Uterus (tissue), 2 donors: ENCODE results near the gene PHF2.

Source experiments
- POLR2A ChIP-seq, 2 donors: fragments of 450-650 bp; IDR thresholded peaks; one replicate each; pipeline ENCODE4 v1.6.1; 2016; ENCODE audit warnings: antibody characterized with exemption in 2 of 2, mild to moderate bottlenecking in 1 of 2, moderate library complexity in 1 of 2
- TF ChIP-seq, protein P1 (sequence below), 4 experiments: fragments of 200-600 bp in 2 of 4; fragments of 450-650 bp in 2 of 4; sonication (generic) in 2 of 4; IDR thresholded peaks; one replicate each; pipeline ENCODE4 v1.5.1; 2016 to 2019; ENCODE audit warnings: antibody characterized with exemption in 4 of 4, mild to moderate bottlenecking in 2 of 4, moderate library complexity in 1 of 4

DNA sequence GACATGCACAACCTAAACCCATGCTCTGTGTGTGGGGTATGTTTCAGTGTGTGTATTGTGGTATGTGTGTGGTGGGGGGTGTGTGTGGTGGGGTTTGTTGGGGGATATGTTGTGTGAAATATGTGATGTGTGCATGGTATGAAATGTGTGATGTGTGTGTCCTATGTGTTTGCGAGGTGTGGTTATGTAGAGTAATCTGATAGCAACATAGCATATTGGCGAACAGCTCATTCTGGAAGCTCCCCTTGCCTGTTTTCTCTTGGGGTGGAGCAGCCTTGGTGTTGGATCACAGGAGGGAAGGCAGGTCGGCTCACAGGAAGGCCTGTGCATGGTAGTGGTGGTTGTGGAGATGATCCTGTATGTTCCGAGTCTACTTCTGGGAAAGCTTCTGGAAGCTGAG, 35.4 kb upstream of the PHF2 start:
- TF ChIP-seq, protein P1, sequence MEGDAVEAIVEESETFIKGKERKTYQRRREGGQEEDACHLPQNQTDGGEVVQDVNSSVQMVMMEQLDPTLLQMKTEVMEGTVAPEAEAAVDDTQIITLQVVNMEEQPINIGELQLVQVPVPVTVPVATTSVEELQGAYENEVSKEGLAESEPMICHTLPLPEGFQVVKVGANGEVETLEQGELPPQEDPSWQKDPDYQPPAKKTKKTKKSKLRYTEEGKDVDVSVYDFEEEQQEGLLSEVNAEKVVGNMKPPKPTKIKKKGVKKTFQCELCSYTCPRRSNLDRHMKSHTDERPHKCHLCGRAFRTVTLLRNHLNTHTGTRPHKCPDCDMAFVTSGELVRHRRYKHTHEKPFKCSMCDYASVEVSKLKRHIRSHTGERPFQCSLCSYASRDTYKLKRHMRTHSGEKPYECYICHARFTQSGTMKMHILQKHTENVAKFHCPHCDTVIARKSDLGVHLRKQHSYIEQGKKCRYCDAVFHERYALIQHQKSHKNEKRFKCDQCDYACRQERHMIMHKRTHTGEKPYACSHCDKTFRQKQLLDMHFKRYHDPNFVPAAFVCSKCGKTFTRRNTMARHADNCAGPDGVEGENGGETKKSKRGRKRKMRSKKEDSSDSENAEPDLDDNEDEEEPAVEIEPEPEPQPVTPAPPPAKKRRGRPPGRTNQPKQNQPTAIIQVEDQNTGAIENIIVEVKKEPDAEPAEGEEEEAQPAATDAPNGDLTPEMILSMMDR (IDR thresholded peaks at IDR 0.05) = no peak
- no peak for TF ChIP-seq POLR2A (IDR thresholded peaks at IDR 0.05)
